Measurements from ENCODE around the gene NUP188. TPM values are rescaled to one million over a fixed set of nuclear protein-coding genes. Genes with fewer than 3 reads are reported as not detected.

NUP188 gene
- total and polyA plus RNA-seq, 4 donors = 6.9 to 34.7 (median 19.2) TPM

DNA sequence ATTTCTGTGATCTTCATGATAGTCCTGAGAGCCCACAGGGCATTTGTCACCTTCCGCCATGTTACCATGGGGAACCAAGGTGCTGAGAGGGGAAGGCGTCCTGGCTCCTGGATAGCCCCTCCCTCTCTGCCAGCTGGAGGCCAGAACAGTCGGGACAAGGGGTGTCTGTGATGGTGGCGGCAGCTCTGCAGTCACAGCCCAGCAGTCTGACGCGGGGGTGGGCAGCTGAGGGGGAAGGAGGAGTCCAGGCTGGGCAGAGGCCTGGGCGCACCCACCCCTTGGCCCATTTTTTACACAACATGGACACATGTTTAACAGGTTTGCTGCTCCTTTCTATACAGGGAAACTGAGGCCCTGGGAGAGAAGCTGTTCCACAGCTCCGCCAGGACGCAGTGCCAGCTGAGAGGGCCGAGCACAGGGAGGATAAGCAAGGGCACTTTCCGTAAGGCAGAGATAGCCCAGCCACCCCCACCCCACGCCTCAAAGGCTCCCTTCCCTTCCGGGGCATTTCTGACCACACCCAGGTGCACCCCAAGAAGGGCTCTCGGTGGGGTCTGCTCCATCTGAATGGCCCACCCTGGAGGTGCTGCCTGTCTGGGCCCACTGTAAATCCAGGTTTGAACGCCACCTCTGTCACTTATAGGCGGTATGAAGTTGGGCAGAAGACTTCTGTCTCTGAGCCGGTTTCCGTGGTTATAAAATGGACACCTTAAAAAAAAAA lies 48.5 kb upstream of the NUP188 start:
- H3K9ac ChIP-seq (ENCODE audit: low read depth in 1 of 2, low read length in 2 of 2) = no peak overlapping the region
- peaks cover 0 to 12% (median 8%) of the 10 kb centered on the region in 4 donors for H3K4me1 ChIP-seq (ENCODE audit: control insufficient read depth in 4 of 4, insufficient read depth in 4 of 4, low read length in 3 of 4)
- no peak for DNase-seq (ENCODE audit: low spot score)
- H3K27me3 ChIP-seq (ENCODE audit: control insufficient read depth in 4 of 4, insufficient read depth in 4 of 4, low read length in 3 of 4) = no peaks in the 10 kb centered on the region
- no peak for TF ChIP-seq RAD21 (IDR thresholded peaks at IDR 0.05)
- TF ChIP-seq EGR1 (IDR thresholded peaks at IDR 0.05; ENCODE audit: low read depth in 2 of 2) = no peak
- TF ChIP-seq MAX (IDR thresholded peaks at IDR 0.05) = no peak
- TF ChIP-seq FOXA2 (IDR thresholded peaks at IDR 0.05) = no peak
- no peak for TF ChIP-seq HNF4G (IDR thresholded peaks at IDR 0.05)
- TF ChIP-seq ZBTB33 (IDR thresholded peaks at IDR 0.05) = no peak
- no peak for TF ChIP-seq CTCF (IDR thresholded peaks at IDR 0.05; ENCODE audit: low read depth, low read length, missing input control)
- TF ChIP-seq TAF1 (conservative IDR thresholded peaks at IDR 0.05) = no peak
- TF ChIP-seq ATF3 (IDR thresholded peaks at IDR 0.05) = no peak
- TF ChIP-seq NR2F2 (IDR thresholded peaks at IDR 0.05) = no peak
- H3K36me3 ChIP-seq (ENCODE audit: control insufficient read depth in 4 of 4, insufficient read depth in 3 of 4, low read depth in 1 of 4, low read length in 3 of 4) = peaks cover 0 to 15% (median 12%) of the 10 kb centered on the region in 4 donors
- H3K4me3 ChIP-seq (ENCODE audit: low read depth in 1 of 3, low read length in 3 of 3) = no peak overlapping the region
- peak overlapping the region; percentile 4 to 42 for H3K27ac ChIP-seq (ENCODE audit: low read depth in 1 of 2, low read length in 2 of 2)
- H3K9me3 ChIP-seq (ENCODE audit: control insufficient read depth in 4 of 4, low read length in 3 of 4) = no peaks in the 10 kb centered on the region
- WGBS = 88% methylated on average over 18 of the region's 18 CpGs

DNA sequence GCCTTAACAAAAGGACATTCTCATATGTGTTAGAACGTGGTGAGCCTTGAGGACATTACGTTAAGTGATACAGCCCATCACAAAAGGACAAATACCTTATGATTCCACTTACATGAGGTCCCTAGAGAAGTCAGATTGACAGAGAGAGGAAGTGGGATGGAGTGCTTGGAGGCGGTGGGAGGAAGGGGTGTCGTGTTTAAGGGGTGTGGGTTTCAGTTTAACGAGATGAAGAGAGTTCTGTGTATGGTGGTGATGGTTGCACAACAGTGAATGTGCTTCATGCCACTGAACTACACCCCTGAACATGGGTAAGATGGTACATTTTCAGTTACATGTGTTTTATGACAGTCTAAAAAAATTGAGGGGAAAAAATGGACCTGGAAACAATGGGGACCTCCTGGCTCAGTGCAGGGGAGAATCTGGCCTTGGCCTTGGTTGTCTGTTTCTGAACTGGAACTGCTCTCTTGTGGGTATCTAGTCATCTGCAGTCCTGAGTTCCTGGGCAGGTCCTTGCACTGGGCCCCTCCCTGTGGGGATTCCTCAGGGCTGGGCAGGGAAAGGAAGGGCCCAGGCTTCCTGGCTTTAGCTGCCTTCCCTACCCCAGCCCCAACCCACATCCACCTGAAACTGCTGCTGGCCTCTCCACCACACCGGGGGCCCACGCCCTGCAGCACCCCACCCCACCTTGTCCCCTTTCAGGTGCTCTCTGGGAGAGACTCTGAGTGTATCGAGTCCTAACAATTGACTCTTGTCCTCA lies 47.8 kb upstream of the NUP188 start:
- H3K4me3 ChIP-seq (ENCODE audit: low read depth in 1 of 3, low read length in 3 of 3) = no peak overlapping the region
- no peak for DNase-seq (ENCODE audit: low spot score)
- 68% methylated on average over 8 of the region's 8 CpGs for WGBS
- no peak overlapping the region for H3K27ac ChIP-seq (ENCODE audit: low read depth in 1 of 2, low read length in 2 of 2)
- no peaks in the 10 kb centered on the region for H3K27me3 ChIP-seq (ENCODE audit: control insufficient read depth in 4 of 4, insufficient read depth in 4 of 4, low read length in 3 of 4)
- peaks cover 0 to 12% (median 8%) of the 10 kb centered on the region in 4 donors for H3K4me1 ChIP-seq (ENCODE audit: control insufficient read depth in 4 of 4, insufficient read depth in 4 of 4, low read length in 3 of 4)
- peaks cover 0 to 15% (median 12%) of the 10 kb centered on the region in 4 donors for H3K36me3 ChIP-seq (ENCODE audit: control insufficient read depth in 4 of 4, insufficient read depth in 3 of 4, low read depth in 1 of 4, low read length in 3 of 4)
- H3K9ac ChIP-seq (ENCODE audit: low read depth in 1 of 2, low read length in 2 of 2) = no peak overlapping the region
- no peaks in the 10 kb centered on the region for H3K9me3 ChIP-seq (ENCODE audit: control insufficient read depth in 4 of 4, low read length in 3 of 4)
- no peak for TF ChIP-seq SP1 (IDR thresholded peaks at IDR 0.05)
- TF ChIP-seq RAD21 (IDR thresholded peaks at IDR 0.05) = no peak
- TF ChIP-seq FOXA1 (IDR thresholded peaks at IDR 0.05) = no peak
- no peak for TF ChIP-seq NR2F2 (IDR thresholded peaks at IDR 0.05)
- TF ChIP-seq GABPA (IDR thresholded peaks at IDR 0.05 in 1 of 2, conservative IDR thresholded peaks at IDR 0.05 in 1 of 2) = no peak
- TF ChIP-seq ATF3 (IDR thresholded peaks at IDR 0.05) = no peak
- TF ChIP-seq ZBTB33 (IDR thresholded peaks at IDR 0.05) = no peak
- TF ChIP-seq HNF4G (IDR thresholded peaks at IDR 0.05) = no peak
- no peak for TF ChIP-seq CTCF (IDR thresholded peaks at IDR 0.05; ENCODE audit: low read depth, low read length, missing input control)
- TF ChIP-seq HNF4A (conservative IDR thresholded peaks at IDR 0.05) = no peak
- no peak for TF ChIP-seq REST (IDR thresholded peaks at IDR 0.05)
- TF ChIP-seq EGR1 (IDR thresholded peaks at IDR 0.05; ENCODE audit: low read depth in 2 of 2) = no peak
- TF ChIP-seq FOXA2 (IDR thresholded peaks at IDR 0.05) = no peak
- TF ChIP-seq RXRA (IDR thresholded peaks at IDR 0.05) = no peak

Measured in liver (tissue), 9 donors.